ENCODE data around the gene DGCR2. TPM values are rescaled to one million over a fixed set of nuclear protein-coding genes. Genes with fewer than 3 reads are reported as not detected.

The DGCR2 gene
- total RNA-seq, 1 donor from 2014 or later, result 20.6 TPM

DNA sequence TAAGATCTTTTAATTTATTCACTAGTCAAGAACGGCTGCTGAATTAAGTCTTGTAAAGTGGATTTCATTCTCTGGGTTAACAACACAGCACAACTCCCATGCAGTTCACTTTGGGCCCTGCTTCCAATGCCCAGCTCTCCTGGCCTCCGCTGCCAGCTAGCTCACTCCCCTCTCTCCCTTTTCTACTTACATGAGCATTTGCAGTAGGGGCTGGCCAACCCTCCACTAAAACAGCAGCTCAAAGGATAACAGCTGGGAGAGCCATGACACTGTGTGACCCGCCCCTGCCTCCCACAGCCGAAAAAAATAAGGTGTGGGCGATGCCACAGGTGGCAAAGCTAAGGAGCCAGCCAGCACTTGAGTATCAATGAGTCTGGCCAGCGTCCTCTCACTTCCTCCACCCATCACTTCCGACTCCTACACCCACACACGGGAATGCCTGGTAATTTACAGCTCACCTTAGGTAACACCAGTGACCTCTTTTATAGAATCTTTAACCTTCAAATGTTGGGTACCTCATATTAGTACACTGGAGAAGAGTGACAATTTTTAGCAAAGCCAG is 56.8 kb downstream of the DGCR2 start:
- H3K36me3 ChIP-seq, result no peaks in the 10 kb centered on the region
- no peak for DNase-seq (ENCODE audit: low spot score)
- no peak for TF ChIP-seq EZH2 (IDR thresholded peaks at IDR 0.05)
- no peak for TF ChIP-seq CTCF (IDR thresholded peaks at IDR 0.05)
- TF ChIP-seq EZH2phosphoT487 (IDR thresholded peaks at IDR 0.05), result no peak
- no peaks in the 10 kb centered on the region for H3K27me3 ChIP-seq
- no peak overlapping the region for H3K4me2 ChIP-seq
- H3K27me3 Mint-ChIP-seq (ENCODE audit: insufficient read depth, low read depth), result peaks cover 2% of the 10 kb centered on the region
- no peak overlapping the region for H3K27ac Mint-ChIP-seq
- no peak overlapping the region for H3K9ac ChIP-seq
- no peak overlapping the region for H3K4me3 Mint-ChIP-seq
- H3K4me3 ChIP-seq, result no peak overlapping the region
- H3F3A ChIP-seq (ENCODE audit: low read depth), result no peaks in the 10 kb centered on the region
- no peaks in the 10 kb centered on the region for H3K9me3 Mint-ChIP-seq
- peaks cover 16% of the 10 kb centered on the region for H4K20me1 ChIP-seq (ENCODE audit: low read depth)
- H3K79me2 ChIP-seq (ENCODE audit: low read depth), result peaks cover 4% of the 10 kb centered on the region
- no peaks in the 10 kb centered on the region for H3K9me3 ChIP-seq (ENCODE audit: low read depth)
- peaks cover 11% of the 10 kb centered on the region for H3K36me3 Mint-ChIP-seq
- H3K27ac ChIP-seq, result no peak overlapping the region
- H2AFZ ChIP-seq (replicated peaks), result no peak overlapping the region
- H3K4me1 Mint-ChIP-seq, result no peaks in the 10 kb centered on the region
- H3K4me1 ChIP-seq, result no peaks in the 10 kb centered on the region

DNA sequence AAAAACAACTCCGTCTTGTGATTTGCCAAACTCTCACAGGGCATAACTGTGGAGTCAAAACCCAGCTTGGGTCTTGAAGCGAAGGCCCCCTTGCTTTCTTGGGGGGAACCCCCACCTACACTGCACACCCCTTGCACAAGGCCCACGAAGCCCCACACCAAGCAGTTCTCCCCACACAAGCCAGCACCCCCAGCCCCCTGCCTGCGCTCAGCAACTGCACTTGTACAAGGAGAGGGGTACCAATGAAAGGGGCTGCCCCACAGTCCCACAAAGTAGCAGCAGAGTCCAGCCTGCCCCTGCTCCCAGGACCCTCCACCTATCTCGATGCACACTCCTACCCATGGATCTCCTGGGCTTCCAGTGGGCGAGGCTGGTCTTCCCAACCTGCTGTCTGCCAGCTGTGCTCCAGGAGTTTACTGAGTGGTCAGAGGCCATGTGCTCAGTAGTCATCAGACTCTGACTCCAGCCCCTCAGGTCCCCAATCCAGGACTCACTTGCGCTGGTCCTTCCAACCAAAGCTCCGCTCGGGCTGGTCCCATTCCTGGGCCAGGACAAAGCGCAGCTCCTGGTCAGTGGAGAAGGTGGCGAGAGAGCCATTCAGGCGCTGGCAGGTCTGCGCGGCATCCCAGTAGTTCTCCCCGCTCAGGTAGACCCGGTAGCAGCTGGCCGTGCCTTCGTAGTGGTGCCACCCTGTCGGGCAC is 57.7 kb downstream of the DGCR2 start:
- peaks cover 15% of the 10 kb centered on the region for H4K20me1 ChIP-seq (ENCODE audit: low read depth)

DNA sequence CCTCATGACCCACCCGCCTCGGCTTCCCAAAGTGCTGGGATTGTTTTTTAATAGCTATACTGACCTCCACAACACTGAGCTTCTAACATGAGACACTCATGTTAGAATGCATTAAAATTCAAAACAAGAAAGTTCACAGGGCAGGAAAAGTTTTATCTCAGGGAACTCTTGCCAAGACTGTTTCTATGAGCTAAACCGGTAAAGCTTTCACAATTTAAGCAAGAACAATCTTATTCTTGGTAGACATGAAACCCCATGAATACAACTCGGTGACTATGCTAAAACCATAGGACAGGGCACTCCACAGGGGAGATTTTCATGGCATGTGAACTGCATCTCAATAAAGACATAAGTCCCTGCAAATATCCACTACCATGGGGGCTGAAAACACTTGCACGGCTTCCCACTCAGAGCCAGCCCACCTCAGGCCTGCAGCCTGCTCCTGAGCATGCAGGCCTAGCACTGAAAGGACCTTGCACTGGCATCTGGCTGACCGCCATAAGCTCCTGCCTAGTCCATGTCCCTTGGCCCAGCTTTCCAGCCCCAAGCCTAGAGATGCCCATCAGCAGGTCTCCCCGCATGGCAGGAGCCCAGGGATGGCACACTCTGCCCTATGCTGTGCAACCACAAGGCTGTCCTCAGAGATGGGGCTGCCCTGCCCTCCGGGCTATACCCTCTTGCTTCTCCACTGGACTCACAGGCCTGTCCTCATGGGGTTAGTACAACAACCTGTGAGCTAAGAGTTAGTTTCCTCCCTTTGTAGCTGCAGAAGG is 58.4 kb downstream of the DGCR2 start:
- DNase-seq (ENCODE audit: low spot score), result no peak
- Mint-ChIP-seq H3K27ac (no peak overlapping the region), H3K9me3 (no peaks in the 10 kb centered on the region), H3K4me1 (no peaks in the 10 kb centered on the region), H3K4me3 (no peak overlapping the region), H3K36me3 (peaks cover 11% of the 10 kb centered on the region), H3K27me3 (ENCODE audit: insufficient read depth, low read depth) (peaks cover 2% of the 10 kb centered on the region)
- Histone ChIP-seq H3K4me1 (no peaks in the 10 kb centered on the region), H3K36me3 (no peaks in the 10 kb centered on the region), H3K27ac (no peak overlapping the region), H3K79me2 (ENCODE audit: low read depth) (no peaks in the 10 kb centered on the region), H2AFZ (replicated peaks) (no peak overlapping the region), H3F3A (ENCODE audit: low read depth) (no peaks in the 10 kb centered on the region), H3K4me3 (no peak overlapping the region), H3K27me3 (no peaks in the 10 kb centered on the region), H3K4me2 (no peak overlapping the region), H3K9ac (no peak overlapping the region), H4K20me1 (ENCODE audit: low read depth) (peaks cover 7% of the 10 kb centered on the region), H3K9me3 (ENCODE audit: low read depth) (no peaks in the 10 kb centered on the region)
- TF ChIP-seq EZH2phosphoT487 (IDR thresholded peaks at IDR 0.05) (no peak), CTCF (IDR thresholded peaks at IDR 0.05) (no peak), EZH2 (IDR thresholded peaks at IDR 0.05) (no peak)

More for the DNA sequence above, 57.7 kb downstream of the DGCR2 start:
- peaks cover 11% of the 10 kb centered on the region for H3K36me3 Mint-ChIP-seq
- Histone ChIP-seq H3K36me3 (no peaks in the 10 kb centered on the region), H3F3A (ENCODE audit: low read depth) (no peaks in the 10 kb centered on the region), H3K27ac (no peak overlapping the region), H3K4me3 (no peak overlapping the region), H3K4me1 (no peaks in the 10 kb centered on the region), H3K9ac (no peak overlapping the region), H3K27me3 (no peaks in the 10 kb centered on the region), H3K4me2 (no peak overlapping the region), H2AFZ (replicated peaks) (no peak overlapping the region), H3K9me3 (ENCODE audit: low read depth) (no peaks in the 10 kb centered on the region), H3K79me2 (ENCODE audit: low read depth) (peaks cover 1% of the 10 kb centered on the region)
- TF ChIP-seq EZH2phosphoT487 (IDR thresholded peaks at IDR 0.05) (no peak), EZH2 (IDR thresholded peaks at IDR 0.05) (no peak), CTCF (IDR thresholded peaks at IDR 0.05) (no peak)
- no peak for DNase-seq (ENCODE audit: low spot score)
- no peak overlapping the region for H3K27ac Mint-ChIP-seq
- no peaks in the 10 kb centered on the region for H3K9me3 Mint-ChIP-seq
- no peak overlapping the region for H3K4me3 Mint-ChIP-seq
- H3K4me1 Mint-ChIP-seq, result no peaks in the 10 kb centered on the region
- peaks cover 2% of the 10 kb centered on the region for H3K27me3 Mint-ChIP-seq (ENCODE audit: insufficient read depth, low read depth)
